ES-I3 (cell line): Measurements from ENCODE around the gene SPAAR.

Experiments used
- H3K36me3 ChIP-seq: 2 replicates; pipeline ENCODE4 v1.6.1; 2013; ENCODE audit warnings: mild to moderate bottlenecking, low read length, control low read depth, moderate library complexity; ENCODE audit not compliant: insufficient read depth
- H3K4me1 ChIP-seq: 2 replicates; pipeline ENCODE4 v1.6.1; 2013; ENCODE audit warnings: mild to moderate bottlenecking, control low read depth, low read length; ENCODE audit not compliant: insufficient read depth
- H3K9ac ChIP-seq: 2 replicates; pipeline ENCODE4 v1.6.1; 2013; ENCODE audit warnings: low read depth, mild to moderate bottlenecking, low read length, moderate library complexity
- H3K9me3 ChIP-seq: 2 replicates; pipeline ENCODE4 v1.6.1; 2013; ENCODE audit warnings: mild to moderate bottlenecking, low read length, moderate library complexity; ENCODE audit not compliant: control insufficient read depth, insufficient read depth

SPAAR gene

DNA sequence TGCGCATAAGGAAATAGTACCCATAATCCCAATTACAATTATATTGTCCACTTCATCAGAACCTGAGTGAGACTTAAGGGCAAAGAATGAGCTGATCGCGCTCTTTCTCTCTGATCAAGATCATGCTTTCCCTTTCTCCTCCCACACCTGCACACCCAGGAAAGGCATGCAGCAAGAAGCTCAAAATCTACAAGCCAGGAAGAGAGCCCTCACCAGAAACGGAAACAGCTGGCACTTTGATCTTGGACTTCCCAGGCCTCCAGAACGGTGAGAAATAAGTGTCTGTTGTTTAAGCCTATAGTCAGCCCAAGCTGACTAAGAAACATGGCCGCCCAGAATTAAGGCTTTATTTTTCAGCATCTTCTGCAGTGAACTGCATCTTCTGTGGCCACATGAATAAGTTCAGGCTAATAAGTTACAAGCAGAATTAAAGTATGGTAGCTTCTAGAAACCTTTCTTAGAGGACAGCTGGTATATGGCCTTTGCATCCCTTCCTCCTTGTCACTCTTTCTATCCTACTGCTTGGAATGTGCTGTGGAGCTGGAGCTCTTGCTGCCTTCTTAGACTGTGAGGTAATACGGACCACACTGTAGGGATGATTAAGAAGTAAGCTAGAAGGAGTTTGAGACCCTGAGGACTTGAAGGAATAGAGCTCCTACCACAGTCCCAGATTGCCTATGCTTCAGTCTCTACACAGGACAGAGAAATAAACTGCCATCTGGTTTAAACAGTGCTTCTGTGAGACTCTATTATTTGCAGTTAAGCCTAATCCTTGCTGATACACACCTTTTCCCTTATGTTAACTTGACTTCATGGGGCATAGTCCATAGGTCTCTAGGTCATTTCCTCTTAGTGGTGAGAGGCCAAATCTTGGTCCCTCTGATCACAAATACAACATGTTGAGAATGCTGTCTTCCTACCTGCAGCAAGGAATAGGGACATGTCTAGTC, 31.4 kb downstream of the SPAAR start:
- no peaks in the 10 kb centered on the region for H3K36me3 ChIP-seq
- no peaks in the 10 kb centered on the region; the same call in 1 of the 2 replicates for H3K4me1 ChIP-seq
- no peaks in the 10 kb centered on the region for H3K9me3 ChIP-seq
- no peak overlapping the region for H3K9ac ChIP-seq

DNA sequence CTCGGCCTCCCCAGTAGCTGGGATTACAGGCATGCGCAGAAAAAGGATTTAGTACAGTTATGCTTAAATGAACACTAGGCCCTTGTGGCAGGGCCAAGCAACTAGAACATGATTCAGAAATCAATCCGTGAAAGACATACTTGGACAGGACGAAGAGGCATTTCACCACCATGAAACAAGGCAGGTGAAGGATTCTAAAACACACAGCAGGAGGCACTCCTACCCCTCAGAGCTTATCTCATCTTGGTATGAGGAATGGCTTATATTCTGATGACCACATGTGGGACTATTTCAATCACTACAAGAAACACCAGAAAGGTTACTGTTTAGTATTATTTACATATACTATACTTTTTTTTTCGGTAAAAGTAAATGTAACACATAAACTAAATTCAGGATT, 33.0 kb downstream of the SPAAR start:
- no peaks in the 10 kb centered on the region for H3K36me3 ChIP-seq
- H3K4me1 ChIP-seq, result no peaks in the 10 kb centered on the region; the same call in 1 of the 2 replicates
- no peaks in the 10 kb centered on the region for H3K9me3 ChIP-seq
- H3K9ac ChIP-seq, result no peak overlapping the region

DNA sequence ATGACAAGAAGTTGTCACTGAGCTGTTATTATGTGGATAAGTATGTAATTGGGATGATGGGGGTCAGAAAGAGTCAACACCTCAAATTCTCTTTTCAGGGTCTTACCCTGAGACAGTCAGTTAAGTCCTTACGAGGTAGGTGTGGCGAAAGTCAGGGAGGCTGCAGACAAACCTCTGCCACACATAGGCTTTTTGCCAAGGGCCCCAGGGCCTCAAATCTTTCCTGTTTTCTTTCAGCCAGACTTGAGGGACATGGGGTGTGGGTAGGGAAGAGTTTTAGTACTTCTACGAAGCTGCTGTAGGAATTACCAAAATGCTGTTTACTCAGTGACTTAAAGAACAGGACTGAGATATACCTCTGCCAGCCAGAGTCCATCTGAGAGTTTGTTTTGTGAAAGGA, 34.9 kb downstream of the SPAAR start:
- no peak overlapping the region for H3K9ac ChIP-seq
- H3K4me1 ChIP-seq, result peaks cover 1% of the 10 kb centered on the region; the same call in 1 of the 2 replicates
- no peaks in the 10 kb centered on the region for H3K9me3 ChIP-seq
- no peaks in the 10 kb centered on the region for H3K36me3 ChIP-seq

DNA sequence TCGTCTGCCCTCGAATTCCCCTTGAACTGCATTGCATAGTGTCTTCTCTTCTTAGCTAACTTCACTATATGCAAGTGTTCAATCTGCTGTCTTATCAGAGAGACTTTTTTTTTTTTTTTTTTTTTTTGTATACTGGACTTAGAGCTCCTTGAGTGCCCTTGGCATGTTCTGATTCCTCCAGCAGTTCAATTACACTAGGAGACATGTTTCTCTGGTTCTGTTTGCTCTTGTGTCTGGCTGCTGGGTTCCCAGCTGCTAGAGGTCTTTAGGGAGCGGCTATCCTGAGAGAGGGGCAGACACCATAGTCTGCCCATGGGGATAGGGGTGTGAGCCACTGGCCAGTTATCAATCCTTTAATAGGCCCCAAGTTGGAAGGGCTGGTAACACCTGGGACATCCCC, 35.6 kb downstream of the SPAAR start:
- no peaks in the 10 kb centered on the region for H3K36me3 ChIP-seq
- H3K9ac ChIP-seq, result no peak overlapping the region
- no peaks in the 10 kb centered on the region for H3K9me3 ChIP-seq
- H3K4me1 ChIP-seq, result peaks cover 7% of the 10 kb centered on the region; the same call in 1 of the 2 replicates

DNA sequence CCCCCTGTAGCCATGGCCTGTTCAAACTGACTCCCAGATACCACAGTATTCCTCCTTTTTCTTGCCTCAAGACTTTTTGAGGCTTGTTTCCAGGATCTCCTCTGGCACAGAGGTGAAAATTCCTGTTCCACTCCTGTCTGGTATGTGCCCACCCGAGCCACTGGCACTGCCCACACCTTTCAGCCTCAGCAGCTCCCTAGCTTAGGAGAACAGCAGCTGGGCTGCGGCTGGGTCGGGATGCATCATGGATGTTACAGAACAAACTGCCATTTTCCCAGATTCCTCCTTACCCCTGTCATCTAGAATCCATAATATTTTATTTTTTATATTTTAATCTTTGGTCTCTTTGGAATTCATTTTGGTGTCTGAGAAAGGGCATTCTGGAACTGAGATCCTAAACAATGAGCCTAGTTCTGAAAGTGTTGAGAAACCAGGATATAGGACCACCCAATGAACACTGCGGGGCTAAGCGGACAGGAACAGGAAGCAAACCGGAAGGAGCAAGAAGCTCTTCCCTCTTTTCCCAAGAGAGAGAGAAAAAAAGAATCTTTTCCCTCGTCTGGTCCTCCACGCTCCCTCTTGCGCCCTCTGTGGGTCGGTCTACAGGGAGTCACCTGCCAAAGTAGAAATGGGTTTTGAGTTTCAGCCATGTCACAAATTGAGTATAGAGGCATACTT, 36.2 kb downstream of the SPAAR start:
- peaks cover 7% of the 10 kb centered on the region; the same call in 1 of the 2 replicates for H3K4me1 ChIP-seq
- H3K9ac ChIP-seq, result peak overlapping the region; percentile 39; the same call in 1 of the 2 replicates
- H3K36me3 ChIP-seq, result no peaks in the 10 kb centered on the region
- H3K9me3 ChIP-seq, result no peaks in the 10 kb centered on the region

DNA sequence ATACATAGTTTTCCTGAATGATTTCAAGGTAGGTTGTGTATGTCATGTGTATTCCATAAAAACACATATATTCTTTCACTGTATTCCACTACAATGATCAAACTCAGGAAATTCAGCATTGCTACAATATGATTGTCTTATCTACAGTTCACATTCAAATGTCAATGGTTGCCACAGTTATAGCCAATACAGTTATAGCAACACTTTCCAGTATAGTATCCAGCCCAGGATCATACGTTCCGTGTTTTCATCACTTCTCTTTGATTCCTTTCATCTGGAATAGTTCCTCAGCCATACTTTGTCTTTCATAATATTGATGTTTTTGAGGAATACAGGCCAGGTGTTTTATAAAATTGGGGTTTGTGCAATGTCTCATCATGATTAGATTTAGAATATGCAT, 39.2 kb downstream of the SPAAR start:
- no peaks in the 10 kb centered on the region for H3K36me3 ChIP-seq
- no peak overlapping the region for H3K9ac ChIP-seq
- H3K4me1 ChIP-seq, result peaks cover 7% of the 10 kb centered on the region; the same call in 1 of the 2 replicates
- no peaks in the 10 kb centered on the region for H3K9me3 ChIP-seq

DNA sequence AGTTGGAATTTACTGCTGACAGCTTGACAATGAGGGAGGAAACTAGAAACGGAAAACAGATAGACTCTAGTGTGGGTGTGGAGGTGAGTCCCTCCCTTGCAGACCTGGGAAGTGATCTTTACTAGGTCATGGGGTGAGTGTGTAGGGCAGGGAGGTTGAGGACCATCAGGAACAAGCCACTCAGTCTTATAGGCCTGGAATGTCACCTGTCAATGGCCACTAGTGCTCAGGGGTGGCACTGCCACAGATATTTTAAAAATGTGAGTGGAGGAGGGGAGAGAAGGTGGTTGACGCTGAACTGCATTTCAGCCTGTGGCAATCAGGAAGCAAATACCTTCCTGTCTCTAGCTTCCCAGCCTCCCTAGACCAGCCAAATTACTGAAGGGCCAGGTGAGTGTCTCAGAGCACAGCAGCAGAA, 39.6 kb downstream of the SPAAR start:
- Histone ChIP-seq H3K4me1 (peaks cover 7% of the 10 kb centered on the region; the same call in 1 of the 2 replicates), H3K9ac (no peak overlapping the region), H3K9me3 (no peaks in the 10 kb centered on the region), H3K36me3 (no peaks in the 10 kb centered on the region)

DNA sequence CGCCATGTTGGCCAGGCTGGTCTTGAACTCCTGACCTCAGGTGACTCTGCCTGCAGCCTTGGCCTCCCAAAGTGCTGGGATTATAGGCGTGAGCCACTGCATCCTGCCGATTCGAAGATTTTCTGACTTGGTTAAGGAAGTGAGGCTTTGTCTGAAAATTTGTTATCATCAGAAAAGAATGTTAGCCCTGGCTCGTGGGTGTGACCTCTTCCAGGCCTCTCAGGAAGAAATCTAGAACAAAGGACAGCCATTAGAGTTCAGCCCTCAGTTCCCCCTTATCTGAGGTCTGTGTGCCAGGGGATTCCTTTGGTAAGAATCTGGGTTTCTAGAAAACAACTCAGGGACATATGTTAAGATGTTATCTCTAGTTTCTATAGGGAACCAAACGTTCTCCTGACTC, 42.4 kb downstream of the SPAAR start:
- no peaks in the 10 kb centered on the region for H3K9me3 ChIP-seq
- H3K9ac ChIP-seq, result no peak overlapping the region
- no peaks in the 10 kb centered on the region for H3K36me3 ChIP-seq
- H3K4me1 ChIP-seq, result 0 out of 2 replicates have a peak, but pooled peaks cover 7% of the 10 kb centered on the region

DNA sequence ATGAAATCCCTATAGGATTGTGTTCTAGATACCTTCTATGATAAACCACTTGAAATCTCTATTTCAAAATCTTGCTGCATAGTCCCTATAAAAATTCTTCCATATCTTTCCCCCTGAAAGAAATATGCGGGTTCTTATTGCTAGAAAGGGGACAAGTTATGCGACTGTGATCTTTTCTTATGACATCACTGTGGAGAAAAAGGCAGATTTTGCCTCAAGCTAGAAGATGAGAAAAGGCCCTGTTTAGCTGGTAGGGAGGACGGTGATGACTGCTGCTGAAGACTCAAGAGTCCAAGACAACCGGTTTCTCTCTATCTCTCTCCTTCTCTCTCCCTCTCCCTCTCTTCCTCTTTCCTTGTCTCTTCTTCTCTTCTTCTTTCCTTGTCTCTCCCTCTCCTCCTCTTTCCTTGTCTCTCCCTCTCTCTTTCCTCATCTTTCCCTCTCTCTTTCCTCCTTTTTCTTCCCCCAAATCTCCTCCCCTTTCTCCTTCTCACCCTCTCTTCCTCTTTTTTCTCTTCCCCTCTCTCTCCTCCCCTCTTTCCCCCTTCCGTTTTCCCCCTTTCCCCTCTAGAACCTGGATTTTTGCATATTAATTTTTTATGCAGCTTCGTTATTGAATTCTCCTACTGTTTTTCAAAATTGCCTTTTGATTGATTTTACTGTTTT, 43.4 kb downstream of the SPAAR start:
- H3K9ac ChIP-seq, result no peak overlapping the region
- H3K36me3 ChIP-seq, result no peaks in the 10 kb centered on the region
- H3K9me3 ChIP-seq, result no peaks in the 10 kb centered on the region
- 0 out of 2 replicates have a peak, but pooled peaks cover 7% of the 10 kb centered on the region for H3K4me1 ChIP-seq

DNA sequence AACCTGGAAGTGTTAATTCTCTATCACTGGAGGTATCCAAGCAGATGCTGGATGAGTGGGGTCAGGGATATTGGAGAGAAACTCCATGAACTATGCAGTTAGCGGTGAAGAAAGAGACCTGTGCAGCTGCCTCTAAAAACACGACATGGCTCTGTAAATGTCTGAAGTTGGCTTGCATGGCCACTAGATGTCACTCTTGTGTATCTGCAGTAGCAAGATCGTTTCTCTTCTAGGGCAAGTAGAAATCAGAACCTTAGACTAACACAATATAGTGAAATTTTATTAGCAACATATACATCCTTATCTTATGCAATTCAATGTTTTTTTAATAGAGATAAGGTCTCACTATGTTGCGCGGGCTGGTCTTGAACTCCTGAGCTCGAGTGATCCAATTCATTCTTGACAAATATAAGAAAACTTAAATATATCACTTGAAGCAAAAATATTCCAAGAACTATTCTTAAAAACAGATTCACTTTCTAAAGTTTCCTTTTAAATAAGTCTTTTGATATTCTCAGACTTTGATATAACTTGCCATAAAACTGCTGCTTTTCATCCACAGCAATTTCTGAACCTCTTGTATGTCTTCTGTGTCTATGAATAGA, 45.8 kb downstream of the SPAAR start:
- Histone ChIP-seq H3K36me3 (no peaks in the 10 kb centered on the region), H3K9me3 (no peaks in the 10 kb centered on the region), H3K4me1 (no peaks in the 10 kb centered on the region), H3K9ac (no peak overlapping the region)

DNA sequence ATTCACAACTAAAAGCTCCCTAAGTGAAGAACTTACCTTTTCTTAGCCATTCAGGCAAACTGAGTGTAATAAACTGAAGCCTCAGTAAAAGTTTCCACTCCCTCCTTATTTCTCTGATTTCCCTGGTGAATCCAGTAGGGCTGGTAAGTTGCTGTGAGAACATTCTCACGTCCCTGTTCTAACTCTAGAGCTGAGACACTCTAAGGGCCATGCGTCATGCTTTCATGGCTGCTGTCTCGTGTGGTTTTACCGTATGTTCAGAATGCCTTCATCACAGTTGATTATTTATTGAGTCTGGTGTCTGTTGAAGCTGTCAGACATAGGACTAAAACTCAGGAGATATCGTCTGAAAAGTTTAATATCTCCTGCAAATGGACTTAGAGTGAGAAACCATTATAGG, 47.4 kb downstream of the SPAAR start:
- Histone ChIP-seq H3K36me3 (no peaks in the 10 kb centered on the region), H3K4me1 (no peaks in the 10 kb centered on the region), H3K9ac (no peak overlapping the region), H3K9me3 (no peaks in the 10 kb centered on the region)

DNA sequence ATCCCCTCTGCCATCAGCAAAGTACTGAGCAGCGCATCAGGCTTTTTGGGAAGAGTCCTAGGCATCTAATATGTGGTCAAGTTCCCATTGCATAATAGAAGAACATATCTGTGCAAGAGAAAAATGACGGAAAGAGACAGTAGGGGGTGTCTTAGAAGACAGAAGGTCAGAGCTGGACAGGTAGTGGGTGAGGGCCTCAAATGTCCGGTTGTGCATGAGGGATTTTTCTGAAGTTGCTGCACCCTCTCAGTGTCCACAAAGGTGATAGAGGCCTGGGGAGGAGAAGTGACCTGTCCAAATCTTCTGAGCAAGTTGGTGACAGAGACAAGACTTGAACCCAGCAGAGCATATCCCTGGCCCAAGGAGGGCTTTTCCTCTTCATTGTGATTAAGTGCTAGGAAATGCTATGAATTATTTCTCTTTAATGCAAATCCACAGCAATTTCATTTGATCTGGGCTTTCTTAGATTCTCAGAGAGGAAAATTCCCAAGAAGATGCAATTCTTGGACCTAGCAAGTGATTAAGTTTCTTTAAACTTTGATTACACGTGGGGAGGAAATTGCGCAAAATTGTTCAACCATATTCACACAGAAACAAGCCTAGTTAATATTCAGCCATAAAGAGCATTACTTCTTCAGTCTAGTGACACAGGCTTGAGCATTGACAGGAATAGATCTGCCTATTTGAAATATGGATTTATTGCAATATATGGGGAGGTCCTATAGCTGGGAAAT, 49.0 kb downstream of the SPAAR start, which contains the start of gene OR2S2:
TSS of gene OR2S2 (minus strand) at position 51 of the 734 bp plus-strand sequence. CDS start 56 bp downstream, outside the sequence.
- Histone ChIP-seq H3K4me1 (no peaks in the 10 kb centered on the region), H3K9me3 (no peaks in the 10 kb centered on the region), H3K36me3 (no peaks in the 10 kb centered on the region), H3K9ac (no peak within 1 kb of the TSS)

DNA sequence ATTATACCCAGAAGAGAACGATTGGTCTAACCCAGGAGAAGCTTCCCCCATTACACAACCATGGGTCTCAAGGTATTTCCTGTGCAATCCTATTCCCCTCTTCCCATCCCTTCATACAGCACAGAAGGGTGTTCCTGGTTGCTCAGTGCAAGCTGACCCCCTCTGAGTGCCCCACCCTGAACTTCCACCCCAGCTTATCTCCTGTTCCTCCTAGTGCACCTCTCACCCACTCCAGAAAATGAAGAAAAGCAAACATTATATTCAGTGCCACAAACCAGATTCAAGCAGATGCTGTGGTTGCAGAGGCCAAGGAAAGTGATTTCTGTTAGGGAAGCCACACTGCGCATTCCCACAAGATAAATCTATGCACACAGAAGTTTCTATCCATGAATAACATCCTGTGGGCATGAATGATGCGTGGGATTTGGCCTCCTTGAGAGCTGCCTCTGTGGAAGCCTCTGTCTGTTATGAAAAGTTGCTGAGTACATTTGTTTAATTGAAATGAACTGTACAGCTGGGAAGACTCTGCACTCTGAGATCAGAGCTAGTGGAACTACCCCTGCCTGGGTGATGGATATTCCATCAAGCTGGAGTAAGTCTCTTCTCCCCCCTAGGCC, 50.9 kb downstream of the SPAAR start:
- no peaks in the 10 kb centered on the region for H3K36me3 ChIP-seq
- no peak overlapping the region for H3K9ac ChIP-seq

More for the DNA sequence above, 50.9 kb downstream of the SPAAR start:
- Histone ChIP-seq H3K9me3 (no peaks in the 10 kb centered on the region), H3K4me1 (no peaks in the 10 kb centered on the region)
